ENCODE results near the gene OR6N1.

Gene OR6N1

GRCh38 chr1:158771950-158772866 is at the start of gene OR6N1:
Gene OR6N1, minus strand, starts transcription at chr1:158772195. Its CDS starts 5,513 bp downstream, at chr1:158766682.
- no peak for DNase-seq (ENCODE audit: low read depth, low spot score)

DNA sequence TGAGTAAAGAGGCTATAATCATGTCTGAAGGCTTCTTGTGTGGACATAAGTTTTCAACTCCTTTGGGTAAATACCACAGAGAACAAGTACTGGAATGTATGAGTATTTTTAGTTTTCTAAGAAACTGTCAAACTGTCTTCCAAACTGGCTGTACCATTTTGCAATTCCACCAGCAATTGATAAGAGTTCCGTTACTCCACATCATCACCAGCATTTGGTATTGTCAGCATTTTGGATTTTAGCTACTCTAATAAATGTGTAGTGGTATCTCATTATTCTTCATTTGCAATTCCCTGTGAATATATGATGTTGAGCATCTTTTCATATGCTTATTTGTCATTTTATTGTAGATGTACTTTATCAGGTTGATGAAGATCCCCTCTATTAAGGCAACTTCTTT is 49.7 kb upstream of the OR6N1 start:
- no peak for DNase-seq (ENCODE audit: low read depth, low spot score)

DNA sequence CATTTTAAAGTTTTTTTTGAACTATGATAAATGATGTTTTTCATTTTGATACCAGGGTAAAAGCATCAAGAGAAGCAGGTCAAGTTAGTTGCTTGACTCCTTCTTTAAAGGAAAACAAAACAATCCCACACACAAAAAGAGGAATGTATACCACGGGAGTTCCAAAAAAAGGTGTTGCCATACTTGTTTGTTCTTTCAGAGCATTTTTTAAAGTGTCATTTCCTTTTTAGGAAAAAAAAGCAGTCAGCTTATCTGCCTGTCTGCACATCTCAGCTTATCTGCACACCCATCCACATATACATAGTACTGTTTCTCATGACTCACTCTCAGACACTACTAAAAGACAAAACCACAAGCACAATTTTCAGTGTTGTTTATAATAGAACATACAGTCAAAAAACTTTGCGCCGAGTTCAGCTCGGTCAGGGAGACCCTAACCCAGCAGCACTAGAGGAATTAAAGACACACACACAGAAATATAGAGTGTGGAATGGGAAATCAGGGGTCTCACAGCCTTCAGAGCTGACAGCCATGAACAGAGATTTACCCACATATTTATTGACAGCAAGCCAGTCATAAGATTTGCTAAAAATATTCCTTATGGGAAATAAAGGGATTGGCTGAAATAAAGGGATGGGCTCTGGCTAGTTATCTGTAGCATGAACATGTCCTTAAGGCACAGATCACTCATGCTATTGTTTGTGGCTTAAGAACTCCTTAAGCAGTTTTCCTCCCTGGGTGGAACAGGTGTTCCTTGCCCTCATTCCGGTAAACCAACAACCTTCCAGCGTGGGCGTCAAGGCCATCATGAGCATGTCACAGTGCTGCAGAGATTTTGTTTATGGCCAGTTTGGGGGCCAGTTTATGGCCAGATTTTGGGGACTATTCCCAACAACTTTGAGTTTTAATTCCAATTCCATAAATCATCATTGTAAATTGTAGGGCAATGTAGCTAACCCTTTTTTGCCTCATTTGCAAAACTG is 47.8 kb upstream of the OR6N1 start:
- no peak for DNase-seq (ENCODE audit: low read depth, low spot score)

DNA sequence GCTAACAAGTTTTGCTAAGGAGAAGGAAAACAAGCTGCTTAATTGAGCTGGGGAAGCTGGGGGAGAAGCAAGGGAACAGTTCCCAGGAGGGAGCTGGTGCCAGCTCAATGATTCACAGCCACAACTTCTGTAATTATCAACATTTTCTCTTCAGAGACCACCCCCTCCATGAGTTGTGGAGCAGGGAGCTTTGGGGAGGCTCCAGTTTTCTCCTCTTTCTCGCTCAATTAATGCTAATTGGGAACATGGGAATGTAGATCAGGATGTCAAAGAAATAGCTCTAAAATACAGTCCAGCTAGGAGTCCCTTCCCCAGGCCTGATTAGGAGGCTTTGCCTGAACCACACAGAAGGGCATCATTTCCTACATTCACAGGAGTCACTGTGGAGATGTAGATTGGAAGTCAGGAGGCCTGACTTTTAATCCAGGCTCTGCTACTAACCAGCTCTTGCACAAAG is 47.0 kb upstream of the OR6N1 start:
- DNase-seq (ENCODE audit: low read depth, low spot score) = no peak

GRCh38 chr1:158818560-158818959 is 46.6 kb upstream of the OR6N1 start:
- no peak for DNase-seq (ENCODE audit: low read depth, low spot score)

DNA sequence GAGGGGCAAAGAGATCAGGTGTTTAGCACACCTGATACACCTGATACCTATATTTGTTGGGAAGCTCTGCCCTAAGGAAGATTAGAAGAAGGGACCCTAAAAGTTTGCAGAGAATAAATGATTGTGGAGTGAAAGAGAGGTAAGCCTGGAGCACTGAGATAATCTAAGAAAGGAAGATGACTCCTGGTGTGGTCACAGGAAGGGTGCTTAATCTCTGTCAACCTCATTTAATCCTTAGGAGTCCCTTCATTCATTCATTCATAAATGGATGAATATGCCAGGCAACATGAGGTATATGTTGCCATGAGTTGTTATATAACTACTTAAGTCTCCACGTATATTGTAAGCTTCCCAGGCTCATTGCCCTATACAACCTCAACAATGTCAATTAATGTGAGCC is 43.0 kb upstream of the OR6N1 start:
- DNase-seq (ENCODE audit: low read depth, low spot score) = no peak

DNA sequence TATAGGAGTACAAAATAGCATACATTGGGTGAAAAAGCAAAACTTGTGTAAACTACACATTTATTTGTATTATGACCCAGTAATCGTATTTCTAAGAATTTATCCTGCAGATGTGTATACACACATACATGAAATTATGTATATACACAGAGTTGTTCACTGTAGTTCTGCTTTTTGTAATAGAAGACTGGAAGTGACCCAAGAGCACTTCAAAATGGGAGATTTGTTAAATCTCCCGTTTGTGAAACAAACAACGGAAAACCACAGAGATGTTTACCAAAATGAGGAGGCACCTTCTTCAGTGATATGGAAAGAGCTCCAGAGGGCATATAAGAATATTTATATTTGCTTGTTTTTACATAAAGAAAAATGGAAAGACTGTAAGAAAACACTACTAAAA is 41.2 kb upstream of the OR6N1 start:
- DNase-seq (ENCODE audit: low read depth, low spot score) = no peak

DNA sequence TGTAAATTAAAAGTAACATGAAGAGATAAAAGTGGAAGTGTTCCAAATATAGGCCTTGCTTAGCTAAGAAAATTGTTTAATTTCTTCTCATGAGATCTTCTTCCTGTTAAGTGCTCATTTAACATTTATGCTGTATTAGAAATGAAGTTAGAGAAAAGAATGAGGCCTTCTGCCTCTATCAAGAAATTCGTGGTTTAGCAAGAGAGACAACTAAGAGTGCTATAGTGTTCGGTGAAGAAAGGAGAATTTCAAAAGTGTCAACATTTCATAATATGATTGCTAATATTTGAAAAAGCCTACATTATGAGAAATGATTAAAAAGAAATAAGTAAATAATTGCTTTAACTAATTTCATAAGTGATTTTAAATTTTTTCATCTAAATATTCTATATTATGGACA is 40.3 kb upstream of the OR6N1 start:
- DNase-seq (ENCODE audit: low read depth, low spot score) = no peak

DNA sequence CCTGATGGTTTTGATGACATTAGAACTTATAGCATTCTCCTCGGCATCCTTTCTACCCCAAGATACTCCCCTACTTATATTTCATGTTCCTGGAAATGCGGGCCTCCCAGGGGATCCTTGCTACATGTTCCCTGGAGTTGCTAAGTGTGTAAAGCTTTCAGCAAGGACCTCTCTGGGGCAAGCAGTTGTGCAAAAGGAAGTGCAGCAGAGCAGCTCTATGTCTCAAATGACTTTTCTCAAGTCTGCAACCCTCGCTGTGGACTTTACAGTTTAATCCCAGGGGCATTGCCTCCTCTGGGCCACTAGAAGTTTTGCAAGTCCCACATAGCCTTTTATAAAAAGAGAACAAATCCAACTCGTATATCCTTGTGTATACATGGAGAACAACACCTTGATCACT is 38.3 kb upstream of the OR6N1 start:
- no peak for DNase-seq (ENCODE audit: low read depth, low spot score)

DNA sequence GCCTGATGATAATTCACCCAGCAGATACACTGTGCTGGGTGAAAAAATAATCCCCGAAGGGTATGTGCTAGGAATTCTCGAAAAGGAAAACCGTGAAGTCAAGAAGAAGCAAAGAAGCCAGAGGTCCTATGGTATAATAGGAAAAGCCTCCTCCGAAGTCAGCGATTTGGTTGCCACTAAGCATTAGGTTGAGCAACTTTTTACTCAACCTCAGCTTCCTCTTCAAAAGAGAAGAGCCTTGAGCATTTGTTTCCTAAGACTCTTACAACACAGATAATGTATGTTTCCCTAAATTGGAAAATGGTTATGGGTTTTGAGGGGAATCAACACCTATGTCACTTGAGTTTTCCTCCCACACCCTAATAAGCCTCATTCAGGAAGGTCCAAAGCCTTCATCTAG is 37.9 kb upstream of the OR6N1 start:
- DNase-seq (ENCODE audit: low read depth, low spot score) = no peak

- DNase-seq (ENCODE audit: low read depth, low spot score) = no peak
Observed at GRCh38 chr1:158809256-158809655, 37.3 kb upstream of the OR6N1 start.

DNA sequence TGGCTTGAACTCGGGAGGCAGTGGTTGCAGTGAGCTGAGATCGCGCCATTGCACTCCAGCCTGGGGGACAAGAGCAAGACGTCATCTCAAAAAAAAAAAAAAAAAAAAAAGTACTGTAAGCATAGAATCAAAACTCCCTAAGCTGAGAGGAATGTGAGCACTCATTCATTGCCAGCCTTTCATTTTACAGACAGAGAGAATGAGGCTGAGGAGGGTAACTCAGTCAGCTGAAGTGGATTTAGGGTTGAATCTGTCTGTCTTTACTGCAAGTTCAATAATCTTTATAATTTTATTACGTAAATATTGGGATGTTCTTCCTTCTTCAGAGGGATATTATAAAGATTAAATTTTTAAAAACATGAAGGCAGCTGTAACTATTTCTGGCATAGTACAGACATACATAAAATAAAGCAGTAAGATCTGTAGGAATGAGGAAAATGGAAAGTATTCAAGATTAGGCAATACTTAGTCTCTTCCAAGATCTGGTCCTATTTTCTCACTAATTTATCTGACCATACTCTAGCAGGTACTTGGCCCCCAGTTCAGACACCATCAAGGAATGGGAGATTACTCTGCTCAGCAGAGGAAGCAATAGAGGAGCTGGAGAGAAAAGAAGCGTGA is 35.0 kb upstream of the OR6N1 start:
- DNase-seq (ENCODE audit: low read depth, low spot score) = no peak

DNA sequence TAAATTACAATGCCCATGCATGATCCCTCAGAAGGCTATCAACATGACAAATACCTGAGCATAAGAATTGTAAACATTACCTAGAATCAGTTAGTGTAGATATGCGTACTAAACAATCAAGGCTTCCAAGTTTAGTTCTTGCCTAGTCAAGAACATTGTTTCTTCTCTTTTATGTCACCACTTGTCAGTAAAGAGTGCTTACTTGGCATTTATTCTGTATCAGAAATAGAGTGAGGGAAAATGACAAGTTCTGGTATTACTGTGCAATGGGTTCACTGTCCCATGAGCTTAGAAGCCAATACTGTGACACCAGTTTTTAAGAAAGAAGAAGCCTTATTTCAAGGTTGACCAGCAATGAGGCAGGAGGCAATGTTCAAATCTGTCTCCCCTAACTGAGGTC is 31.7 kb upstream of the OR6N1 start:
- no peak for DNase-seq (ENCODE audit: low read depth, low spot score)

- DNase-seq (ENCODE audit: low read depth, low spot score) = no peak
Observed at GRCh38 chr1:158801396-158801795, 29.4 kb upstream of the OR6N1 start.

- DNase-seq (ENCODE audit: low read depth, low spot score) = no peak
Observed at GRCh38 chr1:158800526-158800925, 28.5 kb upstream of the OR6N1 start.

DNA sequence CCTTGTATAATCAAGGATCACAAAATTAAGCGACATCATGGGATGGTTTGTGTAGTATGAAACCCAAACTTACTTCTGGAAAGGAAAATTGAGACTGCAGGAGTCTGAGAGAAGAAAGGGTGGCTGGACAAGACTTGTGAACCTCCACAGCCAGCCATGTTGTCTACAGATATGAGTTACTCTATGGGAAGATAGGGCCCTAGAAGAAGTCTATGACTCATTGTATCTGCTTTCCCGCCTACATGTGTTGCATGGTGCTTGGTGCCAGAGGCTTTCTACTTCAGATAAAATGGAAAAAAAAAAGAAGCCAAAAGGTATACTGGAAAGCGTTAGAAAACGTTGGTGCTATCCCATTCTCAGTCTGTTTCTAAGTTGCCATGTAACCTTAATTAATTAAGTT is 27.7 kb upstream of the OR6N1 start:
- no peak for DNase-seq (ENCODE audit: low read depth, low spot score)

GRCh38 chr1:158798531-158798930 is 26.5 kb upstream of the OR6N1 start:
- no peak for DNase-seq (ENCODE audit: low read depth, low spot score)

DNA sequence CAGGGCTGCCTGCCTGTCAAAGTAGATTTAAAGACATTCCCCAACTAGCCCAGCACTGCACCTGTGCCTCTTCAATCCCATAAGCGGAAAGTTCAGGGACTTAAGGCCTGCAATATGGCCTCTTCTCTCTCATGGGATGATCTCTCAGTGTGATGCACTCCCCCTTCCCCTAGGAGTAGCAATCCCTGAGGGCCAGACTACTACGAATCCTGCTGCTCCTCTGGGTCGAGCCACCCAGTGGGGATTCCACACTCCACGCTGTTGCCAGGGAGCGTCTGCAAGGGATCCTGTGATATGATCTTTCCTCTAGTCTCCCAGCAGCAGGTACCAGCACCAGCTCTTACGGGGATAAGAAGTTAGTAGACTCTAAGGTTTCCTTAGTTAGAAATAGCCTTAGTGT is 22.3 kb upstream of the OR6N1 start:
- no peak for DNase-seq (ENCODE audit: low read depth, low spot score)

- DNase-seq (ENCODE audit: low read depth, low spot score) = no peak
Observed at GRCh38 chr1:158793604-158794003, 21.6 kb upstream of the OR6N1 start.

GRCh38 chr1:158781104-158781503 is 9.1 kb upstream of the OR6N1 start, which contains the start of gene OR6N2:
Gene OR6N2, minus strand, starts transcription at chr1:158781204. Its CDS starts 3,569 bp downstream, at chr1:158777635.
- no peak for DNase-seq (ENCODE audit: low read depth, low spot score)

- no peak for DNase-seq (ENCODE audit: low read depth, low spot score)
Observed at GRCh38 chr1:158754420-158754819, 17.6 kb downstream of the OR6N1 start, which contains the start of gene OR6K6. Gene OR6K6, plus strand, starts transcription at chr1:158754720. Its CDS starts 168 bp downstream, at chr1:158754888.

All from smooth muscle cell of the brain vasculature (primary cell).